Psoas muscle (tissue), 8 donors: ENCODE results near the gene ASCL4. TPM values are rescaled to one million over a fixed set of nuclear protein-coding genes. Genes with fewer than 3 reads are reported as not detected.
A peak's percentile ranks its signal among the peaks of the same experiment; 100 is the strongest.

Experiments used
- ATAC-seq, 4 donors: fragments of 200-7000 bp; cut with Tn5 transposase; one replicate each; pipeline ENCODE4 v1.9.1; 2020; ENCODE audit warnings: moderate library complexity in 3 of 4, mild to moderate bottlenecking in 2 of 4
- DNase-seq, 2 donors: peaks; one replicate each; pipeline ENCODE4 v3.0.0-alpha.2; 2020
- H3K27ac ChIP-seq: fragments of 200-600 bp; one replicate; pipeline ENCODE4 v1.8.0; 2022
- H3K27me3 ChIP-seq, 3 donors: fragments of 200-600 bp in 1 of 3; one replicate each; pipeline versions ENCODE4 v1.6.1 to v1.8.0; 2013 to 2022; ENCODE audit warnings: low read length in 2 of 3, mild to moderate bottlenecking in 2 of 3, moderate library complexity in 1 of 3; ENCODE audit not compliant: insufficient read depth in 3 of 3
- H3K36me3 ChIP-seq, 2 donors: fragments of 200-600 bp in 1 of 2; one replicate each; pipeline versions ENCODE4 v1.6.1 to v1.8.0; 2013 to 2022; ENCODE audit warnings: low read depth in 1 of 2, mild to moderate bottlenecking in 1 of 2, moderate library complexity in 1 of 2; ENCODE audit not compliant: insufficient read depth in 1 of 2
- H3K4me1 ChIP-seq: fragments of 200-600 bp; one replicate; pipeline ENCODE4 v1.8.0; 2022
- H3K4me3 ChIP-seq: fragments of 200-600 bp; one replicate; pipeline ENCODE4 v1.8.0; 2022; ENCODE audit warnings: mild to moderate bottlenecking
- H3K9me3 ChIP-seq: fragments of 200-600 bp; one replicate; pipeline ENCODE4 v1.8.0; 2022
- CTCF ChIP-seq: fragments of 200-600 bp; IDR thresholded peaks from one replicate; pipeline ENCODE4 v1.8.0; 2022; ENCODE audit warnings: antibody characterized with exemption
- WGBS, 3 donors: extraction: QIAGEN DNeasy Blood & Tissue Kit; methylation state at CpG; one replicate each; pipeline versions ENCODE4 v1.1.6 to v1.1.7; 2013; 5-methylcytosine and 5-hydroxymethylcytosine counted together
- intact Hi-C, 2 donors: fragments of 100-400 bp; cut with DNase I; formaldehyde crosslinking; loops; one replicate each; pipeline versions ENCODE4 v1.11.0 to v1.14.2; 2022
- polyA plus RNA-seq, 3 donors: library from polyadenylated mRNA; stranded (reverse); fragments of 200-250 nt; gene quantifications; one replicate each; pipeline ENCODE4 v1.2.3, GENCODE V29; 2013
- total RNA-seq, 4 donors: library from RNA; stranded (reverse); fragmentation: NEBNext Ultra II Directional in 2 of 4; extraction: Animal tissue kit (Norgen Biotek cat#: 25700) in 2 of 4; gene quantifications; one replicate each; pipeline versions ENCODE4 v1.2.1 to v1.2.4, GENCODE V29; 2021 to 2023
- donor health status: healthy with polysubstance abuse.
- donor health status: DM: no; HTN: no; CAD: no; lungs with moderate emphysema.
- donor health status: Bipolar disorder and iron deficiency.
- donor health status: healthy.
- donor health status: DM: yes; HTN: yes; CAD: no.
- donor health status: DM: no; HTN: no; CAD: no.
- donor health status: DM: no; HTN: no; CAD: no.
- donor health status: DM: yes; HTN: yes; CAD: no.

Gene ASCL4
- total and polyA plus RNA-seq, 7 donors, result not detected

- no peaks in the 10 kb centered on the region for H3K9me3 ChIP-seq
- peak overlapping the region; percentile 39 for H3K4me3 ChIP-seq
- intact Hi-C loops, result no loop called here
- H3K27ac ChIP-seq, result no peak overlapping the region
- peaks cover 10 to 61% (median 12%) of the 10 kb centered on the region in 3 donors for H3K27me3 ChIP-seq
- WGBS, 3 donors, result 1 to 2% (median 1%) methylated on average over 58 to 66 of the region's 66 CpGs
- no peaks in the 10 kb centered on the region for H3K4me1 ChIP-seq
- DNase-seq, result peak in 1 of 2 donors; percentile 15
- no peak for TF ChIP-seq CTCF
- no peaks in the 10 kb centered on the region for H3K36me3 ChIP-seq
- ATAC-seq, result no peak
Measured at GRCh38 chr12:107775093-107775721, 703 bp downstream of the ASCL4 start.

GRCh38 chr12:107776171-107776570 is 1.7 kb downstream of the ASCL4 start:
- Histone ChIP-seq H3K4me1 (no peaks in the 10 kb centered on the region), H3K27me3 (peaks cover 10 to 61% (median 12%) of the 10 kb centered on the region in 3 donors), H3K27ac (no peak overlapping the region), H3K4me3 (no peak overlapping the region), H3K36me3 (no peaks in the 10 kb centered on the region), H3K9me3 (no peaks in the 10 kb centered on the region)
- no peak for ATAC-seq
- TF ChIP-seq CTCF, result no peak
- intact Hi-C loops, result no loop called here
- DNase-seq, result no peak
- 36 to 39% (median 37%) methylated on average over 6 of the region's 6 CpGs for WGBS, 3 donors

GRCh38 chr12:107778383-107779025 is 4.0 kb downstream of the ASCL4 start:
- no peaks in the 10 kb centered on the region for H3K36me3 ChIP-seq
- peaks cover 7 to 56% (median 12%) of the 10 kb centered on the region in 3 donors for H3K27me3 ChIP-seq
- no peaks in the 10 kb centered on the region for H3K4me1 ChIP-seq
- ATAC-seq (no peak), DNase-seq (no peak)
- H3K9me3 ChIP-seq, result no peaks in the 10 kb centered on the region
- TF ChIP-seq CTCF, result no peak
- intact Hi-C loops, result no loop called here
- H3K4me3 ChIP-seq, result no peak overlapping the region
- WGBS, 3 donors, result 53 to 55% (median 54%) methylated on average over 11 of the region's 11 CpGs
- H3K27ac ChIP-seq, result no peak overlapping the region

GRCh38 chr12:107779077-107779831 is 4.8 kb downstream of the ASCL4 start:
- DNase-seq (no peak), ATAC-seq (no peak)
- TF ChIP-seq CTCF, result no peak
- Histone ChIP-seq H3K9me3 (no peaks in the 10 kb centered on the region), H3K4me3 (no peak overlapping the region), H3K27me3 (peaks cover 7 to 49% (median 12%) of the 10 kb centered on the region in 3 donors), H3K36me3 (no peaks in the 10 kb centered on the region), H3K27ac (no peak overlapping the region), H3K4me1 (no peaks in the 10 kb centered on the region)
- WGBS, 3 donors, result 68 to 74% (median 71%) methylated on average over 7 of the region's 7 CpGs
- intact Hi-C loops, result no loop called here
